GM21529 (cell line): ENCODE measurements around the gene ERCC6L.
"Not testable (repeated sequence)": the region's sequence is repeated elsewhere in the genome, so short reads cannot be mapped to it uniquely, and the experiment has no call there.

Experiments used
- ATAC-seq: cut with Tn5 transposase; IDR thresholded peaks from one replicate; pipeline ENCODE4 v1.9.1; 2021; ENCODE audit not compliant: unreplicated experiment

ERCC6L gene

DNA sequence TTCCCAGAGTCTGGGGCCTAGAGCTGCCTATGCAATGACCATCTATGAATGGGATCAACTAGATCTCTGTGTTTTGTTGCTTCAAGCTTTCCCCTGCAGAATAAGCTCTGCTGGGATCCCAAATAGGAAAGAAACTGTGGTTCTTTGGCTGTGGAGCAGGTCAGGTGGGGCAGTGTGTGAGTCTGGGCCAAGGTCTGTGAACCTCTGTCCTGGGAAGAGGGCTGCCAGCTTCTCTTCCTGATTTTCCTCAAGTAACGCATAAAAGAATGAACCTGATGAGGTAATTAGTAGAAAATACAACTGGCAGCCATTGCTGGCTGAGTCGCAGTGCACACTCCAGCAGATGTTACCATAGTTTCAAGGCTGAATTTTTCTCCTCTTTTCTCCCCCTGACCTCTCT, 61.8 kb downstream of the ERCC6L start:
- ATAC-seq = no peak

DNA sequence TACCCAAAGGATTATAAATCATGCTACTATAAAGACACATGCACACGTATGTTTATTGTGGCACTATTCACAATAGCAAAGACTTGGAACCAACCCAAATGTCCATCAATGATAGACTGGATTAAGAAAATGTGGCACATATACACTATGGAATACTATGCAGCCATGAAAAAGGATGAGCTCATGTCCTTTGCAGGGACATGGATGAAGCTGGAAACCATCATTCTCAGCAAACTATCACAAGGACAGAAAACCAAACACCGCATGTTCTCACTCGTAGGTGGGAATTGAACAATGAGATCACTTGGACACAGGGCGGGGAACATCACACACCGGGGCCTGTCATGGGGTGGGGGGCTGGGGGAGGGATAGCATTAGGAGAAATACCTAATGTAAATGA, 62.5 kb downstream of the ERCC6L start:
- ATAC-seq = not testable (repeated sequence)

DNA sequence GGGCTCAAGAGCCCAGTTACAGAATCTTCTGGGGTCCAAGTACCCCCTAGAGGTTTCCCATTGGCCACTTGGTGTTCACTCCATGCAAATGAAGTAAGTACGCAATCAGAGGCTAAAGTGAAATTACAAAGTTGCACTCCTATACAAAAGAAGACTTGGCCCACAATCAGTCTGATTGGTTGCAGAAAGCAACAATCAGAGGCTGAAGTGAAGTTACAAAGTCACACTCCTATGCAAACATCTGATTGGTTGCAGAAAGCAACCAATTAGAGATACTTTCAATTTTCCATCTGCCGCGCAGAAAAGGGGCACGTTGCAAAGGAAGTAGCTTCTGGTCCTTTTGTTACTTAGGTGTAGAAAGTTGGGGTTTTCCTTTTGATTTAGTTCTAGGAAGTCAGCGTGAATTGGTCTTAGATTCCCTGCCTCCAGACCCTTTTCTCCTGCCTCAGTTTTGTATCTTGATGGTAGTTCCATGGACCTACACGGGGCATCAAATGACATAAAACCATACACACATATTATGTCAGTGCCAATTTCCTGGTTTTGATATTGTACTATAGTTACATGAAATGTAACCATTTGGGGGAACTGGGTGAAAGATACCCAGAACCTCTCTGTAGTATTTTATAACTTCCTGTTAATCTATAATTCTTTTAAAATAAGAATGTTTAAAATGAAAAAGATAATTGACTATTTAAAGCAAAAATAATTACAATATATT, 69.7 kb downstream of the ERCC6L start:
- ATAC-seq = no peak

DNA sequence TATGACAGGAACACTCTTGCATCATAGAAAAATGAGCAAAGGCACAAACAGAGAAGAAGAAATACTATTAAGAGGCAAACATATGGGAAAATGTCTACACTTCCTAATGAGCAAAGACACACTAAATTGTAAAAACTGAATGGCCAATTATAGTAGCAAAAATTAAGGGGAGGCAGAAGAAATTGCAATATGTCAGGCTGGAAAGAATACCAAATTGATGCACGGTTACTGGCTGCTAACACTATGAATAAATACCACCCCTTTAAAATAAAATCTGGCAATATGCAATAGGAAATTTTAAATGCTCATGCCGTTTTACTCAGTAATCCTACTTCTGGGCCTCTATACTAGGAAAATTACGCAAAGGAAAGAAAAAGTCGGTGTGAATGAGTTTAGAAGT, 73.3 kb downstream of the ERCC6L start:
- no peak for ATAC-seq

DNA sequence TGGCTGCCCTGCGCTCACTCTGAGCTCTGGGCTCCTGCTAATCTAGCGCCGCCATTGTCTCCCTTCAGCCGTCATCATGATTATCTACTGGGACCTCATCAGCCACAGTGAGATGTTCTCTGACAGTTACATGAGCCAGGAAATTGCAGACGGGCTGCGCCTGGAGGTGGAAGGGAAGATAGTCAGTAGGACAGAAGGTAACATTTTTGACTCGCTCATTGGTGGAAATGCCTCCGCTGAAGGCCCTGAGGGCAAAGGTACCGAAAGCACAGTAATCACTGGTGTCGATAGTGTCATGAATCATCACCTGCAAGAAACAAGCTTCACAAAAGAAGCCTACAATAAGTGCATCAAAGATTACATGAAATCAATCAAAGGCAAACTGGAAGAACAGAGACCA, 79.1 kb downstream of the ERCC6L start:
- no peak for ATAC-seq

- no peak for ATAC-seq
These were observed 80.1 kb downstream of the ERCC6L start for GRCh38 chrX:72158773-72159172.
